Type B pancreatic cell (in vitro differentiated cells): ENCODE measurements around the gene SLC25A29. TPM values are rescaled to one million over a fixed set of nuclear protein-coding genes. Genes with fewer than 3 reads are reported as not detected.
"Not testable (repeated sequence)": the region's sequence is repeated elsewhere in the genome, so short reads cannot be mapped to it uniquely, and the experiment has no call there.

Source experiments
- DNase-seq: peaks from one replicate; pipeline ENCODE4 v3.0.0; 2021; ENCODE audit warnings: mixed read lengths; ENCODE audit not compliant: unreplicated experiment; ENCODE audit errors: extremely low spot score
- H3K27ac Mint-ChIP-seq: 2 replicates; pipeline ENCODE4 v1.8.0; 2021; ENCODE audit warnings: mild to moderate bottlenecking, mixed read lengths
- H3K27me3 Mint-ChIP-seq: 2 replicates; pipeline ENCODE4 v1.8.0; 2021; ENCODE audit warnings: mixed read lengths
- H3K36me3 Mint-ChIP-seq: 2 replicates; pipeline ENCODE4 v1.8.0; 2021; ENCODE audit warnings: mixed read lengths
- H3K4me1 Mint-ChIP-seq: one replicate; pipeline ENCODE4 v1.8.0; 2021; ENCODE audit warnings: mixed read lengths; ENCODE audit not compliant: unreplicated experiment
- H3K4me3 Mint-ChIP-seq: 2 replicates; pipeline ENCODE4 v1.8.0; 2021; ENCODE audit warnings: mild to moderate bottlenecking, mixed read lengths
- H3K9me3 Mint-ChIP-seq: 2 replicates; pipeline ENCODE4 v1.8.0; 2021; ENCODE audit warnings: mixed read lengths
- total RNA-seq: library from RNA; stranded (reverse); gene quantifications from 2 replicates; pipeline ENCODE4 v1.2.1, GENCODE V29; 2021; ENCODE audit warnings: low replicate concordance
- TF ChIP-seq, protein P1 (sequence below): fragments of 200-600 bp; sonication (generic); conservative IDR thresholded peaks from 2 replicates; pipeline ENCODE4 v1.5.0; 2021; ENCODE audit warnings: antibody characterized with exemption, mild to moderate bottlenecking

The SLC25A29 gene
- total RNA-seq, 1 donor from 2014 or later = 101 TPM

DNA sequence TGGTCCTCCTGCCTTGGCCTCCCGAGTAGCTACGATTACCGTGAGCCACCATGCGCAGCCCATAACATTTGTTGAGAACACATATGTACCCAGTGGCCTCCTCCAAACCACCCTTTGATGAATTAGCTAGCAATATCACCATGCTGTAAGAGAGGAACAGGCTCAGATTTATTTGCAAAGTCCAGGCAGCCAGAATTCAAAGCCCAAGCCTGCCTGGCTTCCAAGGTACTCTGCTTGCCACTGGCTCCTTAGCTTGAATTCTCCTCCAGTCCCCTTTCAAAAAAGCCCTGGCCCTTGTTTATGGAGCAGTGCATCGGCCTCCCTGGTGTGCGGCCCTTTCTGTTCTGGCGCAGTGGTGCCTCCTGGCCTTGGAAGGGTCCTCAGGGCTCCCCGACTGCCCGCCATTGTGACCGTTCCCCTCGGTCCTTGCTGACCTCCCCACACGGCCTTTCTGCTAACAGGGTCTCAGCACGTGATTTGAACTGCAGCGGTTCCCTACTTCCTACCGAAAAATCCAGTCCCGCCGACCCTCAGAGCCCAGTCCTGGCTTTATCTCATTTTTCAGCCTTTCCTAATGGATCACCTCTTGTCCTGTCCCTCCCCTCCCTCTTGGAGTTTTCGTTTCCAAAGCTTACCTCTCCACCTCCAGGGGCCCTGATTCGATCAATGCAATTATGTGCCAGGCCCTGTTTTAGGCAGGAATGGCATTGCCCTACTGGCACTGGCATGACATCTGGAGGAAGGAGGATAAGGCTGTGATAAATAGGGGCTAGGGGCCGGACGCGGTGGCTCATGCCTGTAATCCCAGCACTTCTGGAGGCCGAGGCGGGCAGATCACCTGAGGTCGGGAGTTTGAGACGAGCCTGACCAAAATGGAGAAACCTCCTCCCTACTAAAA lies 22.0 kb downstream of the SLC25A29 start:
- Mint-ChIP-seq H3K36me3 (peaks cover 3% of the 10 kb centered on the region), H3K27ac (peak overlapping the region; percentile 85), H3K4me3 (peak overlapping the region; percentile 70), H3K9me3 (no peaks in the 10 kb centered on the region), H3K4me1 (peaks cover 19% of the 10 kb centered on the region), H3K27me3 (no peaks in the 10 kb centered on the region)
- TF ChIP-seq, protein P1, sequence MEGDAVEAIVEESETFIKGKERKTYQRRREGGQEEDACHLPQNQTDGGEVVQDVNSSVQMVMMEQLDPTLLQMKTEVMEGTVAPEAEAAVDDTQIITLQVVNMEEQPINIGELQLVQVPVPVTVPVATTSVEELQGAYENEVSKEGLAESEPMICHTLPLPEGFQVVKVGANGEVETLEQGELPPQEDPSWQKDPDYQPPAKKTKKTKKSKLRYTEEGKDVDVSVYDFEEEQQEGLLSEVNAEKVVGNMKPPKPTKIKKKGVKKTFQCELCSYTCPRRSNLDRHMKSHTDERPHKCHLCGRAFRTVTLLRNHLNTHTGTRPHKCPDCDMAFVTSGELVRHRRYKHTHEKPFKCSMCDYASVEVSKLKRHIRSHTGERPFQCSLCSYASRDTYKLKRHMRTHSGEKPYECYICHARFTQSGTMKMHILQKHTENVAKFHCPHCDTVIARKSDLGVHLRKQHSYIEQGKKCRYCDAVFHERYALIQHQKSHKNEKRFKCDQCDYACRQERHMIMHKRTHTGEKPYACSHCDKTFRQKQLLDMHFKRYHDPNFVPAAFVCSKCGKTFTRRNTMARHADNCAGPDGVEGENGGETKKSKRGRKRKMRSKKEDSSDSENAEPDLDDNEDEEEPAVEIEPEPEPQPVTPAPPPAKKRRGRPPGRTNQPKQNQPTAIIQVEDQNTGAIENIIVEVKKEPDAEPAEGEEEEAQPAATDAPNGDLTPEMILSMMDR = no peak
- DNase-seq = no peak

- Mint-ChIP-seq H3K27ac (peak overlapping the region; percentile 78), H3K4me3 (peak overlapping the region; percentile 47)
- not testable (repeated sequence) for H3K36me3 Mint-ChIP-seq
Observed at GRCh38 chr14:100283436-100283835, 22.8 kb downstream of the SLC25A29 start.

DNA sequence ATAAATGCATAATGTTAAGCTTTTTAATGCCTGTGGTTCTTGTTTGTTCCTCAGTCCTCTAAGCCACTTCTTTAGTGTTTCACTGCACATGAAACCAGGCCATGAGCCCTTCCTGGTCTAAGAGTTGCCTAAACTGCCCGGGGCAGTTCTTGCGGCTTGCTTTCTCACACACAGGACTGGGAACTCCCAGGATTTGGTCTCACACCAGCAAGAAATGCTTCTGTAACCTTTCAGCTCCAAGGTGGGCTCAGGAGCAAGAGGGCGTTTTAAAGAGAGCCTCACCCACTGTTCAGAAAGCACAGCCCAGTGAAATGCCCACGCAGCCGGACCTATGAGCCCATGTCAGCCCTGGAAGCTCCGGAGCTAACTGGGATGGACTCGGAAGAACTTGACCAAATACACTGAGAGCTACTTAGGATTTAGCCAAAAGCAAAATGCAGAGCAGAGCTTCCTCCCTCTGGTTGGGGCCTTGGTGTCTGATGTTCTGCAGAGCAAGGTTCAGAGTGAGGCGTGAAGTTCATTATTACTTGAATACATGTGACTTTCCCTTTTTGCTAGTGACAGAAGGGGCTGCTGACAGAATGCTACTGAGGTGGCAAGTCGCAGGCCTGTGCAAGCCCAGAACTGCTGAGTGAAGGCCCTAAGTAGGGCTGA lies 23.4 kb downstream of the SLC25A29 start:
- H3K27me3 Mint-ChIP-seq = no peaks in the 10 kb centered on the region
- H3K9me3 Mint-ChIP-seq = no peaks in the 10 kb centered on the region
- peak overlapping the region; percentile 78 for H3K27ac Mint-ChIP-seq
- peak overlapping the region; percentile 47 for H3K4me3 Mint-ChIP-seq
- H3K4me1 Mint-ChIP-seq = peaks cover 16% of the 10 kb centered on the region
- no peak for DNase-seq
- TF ChIP-seq, protein P1 = no peak
- peaks cover 3% of the 10 kb centered on the region for H3K36me3 Mint-ChIP-seq

More at GRCh38 chr14:100283436-100283835, 22.8 kb downstream of the SLC25A29 start:
- DNase-seq, H3K9me3 Mint-ChIP-seq, H3K27me3 Mint-ChIP-seq: not testable (repeated sequence)
- peaks cover 16% of the 10 kb centered on the region for H3K4me1 Mint-ChIP-seq

DNA sequence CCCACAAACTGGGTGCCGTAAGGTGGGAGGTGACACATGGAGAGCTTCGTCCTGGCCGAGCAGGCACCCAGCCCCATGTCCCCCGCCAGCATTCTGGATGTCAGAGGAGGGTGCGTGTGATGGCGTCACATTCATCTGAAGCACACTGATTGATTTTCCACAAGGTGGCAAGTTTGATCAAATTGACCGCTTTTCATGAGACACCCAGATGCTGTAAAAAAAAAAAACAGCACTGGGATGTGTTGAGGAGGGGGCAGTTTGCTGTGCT lies 24.2 kb downstream of the SLC25A29 start:
- Mint-ChIP-seq H3K27me3 (no peaks in the 10 kb centered on the region), H3K4me1 (peaks cover 17% of the 10 kb centered on the region), H3K36me3 (peaks cover 3% of the 10 kb centered on the region), H3K27ac (peak overlapping the region; percentile 78), H3K9me3 (no peaks in the 10 kb centered on the region), H3K4me3 (no peak overlapping the region)
- no peak for DNase-seq
- TF ChIP-seq, protein P1 = no peak

- H3K4me1 Mint-ChIP-seq = peaks cover 17% of the 10 kb centered on the region
- DNase-seq = no peak
- TF ChIP-seq, protein P1 = no peak
- no peak overlapping the region for H3K4me3 Mint-ChIP-seq
- H3K27ac Mint-ChIP-seq = peak overlapping the region; percentile 78
- no peaks in the 10 kb centered on the region for H3K27me3 Mint-ChIP-seq
- H3K9me3 Mint-ChIP-seq = no peaks in the 10 kb centered on the region
- H3K36me3 Mint-ChIP-seq = peaks cover 3% of the 10 kb centered on the region
Observed at GRCh38 chr14:100281286-100282082, 24.8 kb downstream of the SLC25A29 start.
